GM18861 (cell line): ENCODE results near the gene RNPEP.
"Not testable (repeated sequence)": the region's sequence is repeated elsewhere in the genome, so short reads cannot be mapped to it uniquely, and the experiment has no call there.

Experiments
- ATAC-seq: cut with Tn5 transposase; IDR thresholded peaks from one replicate; pipeline ENCODE4 v1.9.1; 2021; ENCODE audit not compliant: unreplicated experiment

The RNPEP gene

DNA sequence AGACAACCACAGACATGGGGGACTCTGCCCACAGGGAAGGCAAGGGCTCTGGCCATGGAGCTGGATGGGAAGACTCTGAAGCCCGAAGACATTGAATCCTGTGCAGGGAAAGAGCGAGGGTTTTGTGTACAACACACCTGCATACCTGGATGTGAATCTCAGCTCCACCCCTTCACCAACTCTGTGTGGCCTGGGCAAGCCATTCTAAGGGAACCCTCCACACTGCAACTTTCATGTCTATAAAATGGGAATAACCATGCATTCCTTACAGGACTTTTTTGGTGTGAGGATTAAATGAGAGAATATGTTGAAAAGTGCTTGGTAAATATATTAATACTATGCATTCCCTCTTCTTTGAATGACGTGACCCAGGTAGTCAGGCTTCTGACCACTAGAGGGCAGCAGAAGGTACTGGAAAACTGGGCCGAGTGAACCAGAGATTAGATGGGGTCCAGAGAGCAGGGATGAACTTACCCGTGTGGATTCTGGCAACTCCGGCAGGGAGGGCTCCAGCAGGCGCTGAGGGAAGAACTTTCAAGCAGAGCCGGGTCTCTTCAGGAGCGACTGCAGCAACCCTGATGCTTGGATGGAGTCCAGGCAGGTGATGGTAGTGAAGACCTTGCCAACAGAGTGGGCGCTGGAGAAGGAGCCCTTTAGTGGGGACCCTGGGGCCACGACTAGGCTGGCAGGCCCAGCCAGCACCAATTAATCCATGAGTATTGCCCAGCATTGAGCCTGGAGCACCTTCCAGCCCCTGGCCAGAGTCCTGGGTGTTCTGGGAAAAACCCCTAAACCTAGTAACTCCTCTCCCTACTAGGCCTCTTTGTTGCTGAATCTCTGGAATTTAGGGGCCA is 27.1 kb downstream of the RNPEP start:
- ATAC-seq: no peak

- peak; percentile 88 for ATAC-seq
Observed at GRCh38 chr1:202010180-202011015, 27.9 kb downstream of the RNPEP start, which contains the start of gene ELF3. ELF3 (plus strand) TSS chr1:202010587; CDS start chr1:202011137, 550 bp downstream.

DNA sequence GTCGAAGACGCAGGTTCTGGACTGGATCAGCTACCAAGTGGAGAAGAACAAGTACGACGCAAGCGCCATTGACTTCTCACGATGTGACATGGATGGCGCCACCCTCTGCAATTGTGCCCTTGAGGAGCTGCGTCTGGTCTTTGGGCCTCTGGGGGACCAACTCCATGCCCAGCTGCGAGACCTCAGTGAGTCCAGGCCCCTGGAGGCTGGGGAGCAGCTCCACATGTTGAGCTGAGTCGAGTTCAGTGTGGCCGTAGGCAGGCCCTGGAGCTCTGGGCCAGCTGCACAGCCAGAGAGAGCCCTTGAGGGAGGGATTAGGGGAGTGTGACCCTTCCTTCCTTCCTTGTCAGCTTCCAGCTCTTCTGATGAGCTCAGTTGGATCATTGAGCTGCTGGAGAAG is 29.5 kb downstream of the RNPEP start:
- ATAC-seq: no peak

DNA sequence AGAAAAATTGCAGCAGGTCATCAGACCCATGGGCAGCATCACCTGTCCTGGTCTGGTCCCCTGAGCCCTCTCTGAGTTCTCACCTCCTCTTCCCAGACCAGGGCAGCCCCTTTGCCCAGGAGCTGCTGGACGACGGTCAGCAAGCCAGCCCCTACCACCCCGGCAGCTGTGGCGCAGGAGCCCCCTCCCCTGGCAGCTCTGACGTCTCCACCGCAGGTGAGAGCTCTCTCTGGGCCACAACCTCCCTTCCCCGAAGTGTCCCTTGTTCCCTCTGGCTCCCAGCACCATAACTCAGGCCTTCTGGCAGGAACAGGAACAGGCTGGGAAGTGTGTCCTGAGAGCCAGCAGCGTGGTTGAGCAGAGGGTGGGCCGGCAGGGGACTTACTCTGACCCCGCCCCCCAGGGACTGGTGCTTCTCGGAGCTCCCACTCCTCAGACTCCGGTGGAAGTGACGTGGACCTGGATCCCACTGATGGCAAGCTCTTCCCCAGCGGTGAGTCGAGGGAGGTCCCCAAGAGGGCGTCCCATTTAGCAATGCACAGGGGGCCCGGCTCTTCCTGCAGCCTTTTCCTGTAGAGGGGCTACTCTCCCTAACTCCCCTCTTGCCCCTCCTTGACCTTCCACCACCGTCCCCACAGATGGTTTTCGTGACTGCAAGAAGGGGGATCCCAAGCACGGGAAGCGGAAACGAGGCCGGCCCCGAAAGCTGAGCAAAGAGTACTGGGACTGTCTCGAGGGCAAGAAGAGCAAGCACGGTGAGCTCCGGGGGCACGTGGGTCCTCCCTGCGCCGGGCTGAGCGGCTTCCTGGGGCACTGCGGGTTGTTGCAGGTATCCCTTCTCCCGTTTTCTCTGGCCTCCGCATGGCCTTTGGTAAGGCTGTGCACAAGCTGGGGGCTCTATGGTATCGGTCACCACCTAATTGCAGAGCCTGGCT is 30.4 kb downstream of the RNPEP start:
- ATAC-seq: no peak

DNA sequence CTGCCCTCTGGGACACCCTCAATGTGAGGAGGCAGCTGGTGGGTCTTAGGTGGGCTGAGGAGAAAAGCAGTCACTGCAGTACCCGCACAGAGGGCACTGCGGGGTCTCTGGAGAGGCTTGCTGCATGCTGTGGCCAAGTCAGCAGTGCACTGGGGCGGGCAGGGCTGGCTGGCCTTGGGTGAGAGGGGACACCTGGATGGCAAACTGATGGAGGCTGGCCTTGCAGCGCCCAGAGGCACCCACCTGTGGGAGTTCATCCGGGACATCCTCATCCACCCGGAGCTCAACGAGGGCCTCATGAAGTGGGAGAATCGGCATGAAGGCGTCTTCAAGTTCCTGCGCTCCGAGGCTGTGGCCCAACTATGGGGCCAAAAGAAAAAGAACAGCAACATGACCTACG is 31.2 kb downstream of the RNPEP start:
- no peak for ATAC-seq

GRCh38 chr1:202014060-202014459 is 31.6 kb downstream of the RNPEP start:
- no peak for ATAC-seq

DNA sequence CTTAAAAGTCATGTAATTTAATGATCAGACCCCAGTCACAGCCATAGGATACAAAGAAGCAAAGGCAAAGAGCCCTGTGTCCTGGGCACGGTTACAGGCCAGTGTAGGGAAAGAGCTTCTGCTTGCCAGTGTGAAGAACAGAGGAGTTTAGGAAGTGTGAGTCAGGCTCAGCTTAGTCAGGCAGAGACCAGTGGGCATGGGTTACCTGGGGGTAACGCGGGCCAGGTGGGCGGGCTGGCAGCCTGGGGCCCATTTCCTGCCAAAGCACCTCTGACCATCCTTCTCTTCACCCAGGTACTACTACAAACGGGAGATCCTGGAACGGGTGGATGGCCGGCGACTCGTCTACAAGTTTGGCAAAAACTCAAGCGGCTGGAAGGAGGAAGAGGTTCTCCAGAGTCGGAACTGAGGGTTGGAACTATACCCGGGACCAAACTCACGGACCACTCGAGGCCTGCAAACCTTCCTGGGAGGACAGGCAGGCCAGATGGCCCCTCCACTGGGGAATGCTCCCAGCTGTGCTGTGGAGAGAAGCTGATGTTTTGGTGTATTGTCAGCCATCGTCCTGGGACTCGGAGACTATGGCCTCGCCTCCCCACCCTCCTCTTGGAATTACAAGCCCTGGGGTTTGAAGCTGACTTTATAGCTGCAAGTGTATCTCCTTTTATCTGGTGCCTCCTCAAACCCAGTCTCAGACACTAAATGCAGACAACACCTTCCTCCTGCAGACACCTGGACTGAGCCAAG is 32.6 kb downstream of the RNPEP start:
- ATAC-seq: no peak

GRCh38 chr1:202015662-202015937 is 33.2 kb downstream of the RNPEP start:
- no peak for ATAC-seq

DNA sequence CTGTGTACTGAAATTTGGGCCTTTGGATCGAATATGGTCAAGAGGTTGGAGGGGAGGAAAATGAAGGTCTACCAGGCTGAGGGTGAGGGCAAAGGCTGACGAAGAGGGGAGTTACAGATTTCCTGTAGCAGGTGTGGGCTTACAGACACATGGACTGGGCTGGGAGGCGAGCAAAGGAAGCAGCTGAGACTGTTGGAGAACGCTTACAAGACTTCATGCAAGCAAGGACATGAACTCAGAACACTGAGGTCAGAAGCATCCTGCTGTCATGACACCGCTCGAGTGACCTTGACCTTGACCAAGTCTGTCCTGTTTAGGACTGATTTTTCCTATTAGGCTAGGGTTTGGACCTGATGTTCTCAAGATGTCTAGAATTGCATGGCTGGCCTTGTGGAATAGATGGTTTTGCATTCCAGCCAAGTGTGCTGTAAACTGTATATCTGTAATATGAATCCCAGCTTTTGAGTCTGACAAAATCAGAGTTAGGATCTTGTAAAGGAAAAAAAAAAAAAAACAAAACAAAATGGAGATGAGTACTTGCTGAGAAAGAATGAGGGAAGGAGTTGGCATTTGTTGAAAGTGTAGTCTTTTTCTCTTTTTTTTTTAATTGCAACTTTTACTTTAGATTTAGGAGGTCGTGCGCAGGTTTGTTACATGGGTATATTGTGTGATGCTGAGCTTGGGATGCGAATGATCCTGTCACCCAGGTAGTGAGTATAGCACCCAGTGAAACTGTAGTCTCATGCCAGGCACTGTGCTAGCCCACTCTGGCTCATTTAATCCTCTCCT is 33.8 kb downstream of the RNPEP start:
- ATAC-seq: no peak

DNA sequence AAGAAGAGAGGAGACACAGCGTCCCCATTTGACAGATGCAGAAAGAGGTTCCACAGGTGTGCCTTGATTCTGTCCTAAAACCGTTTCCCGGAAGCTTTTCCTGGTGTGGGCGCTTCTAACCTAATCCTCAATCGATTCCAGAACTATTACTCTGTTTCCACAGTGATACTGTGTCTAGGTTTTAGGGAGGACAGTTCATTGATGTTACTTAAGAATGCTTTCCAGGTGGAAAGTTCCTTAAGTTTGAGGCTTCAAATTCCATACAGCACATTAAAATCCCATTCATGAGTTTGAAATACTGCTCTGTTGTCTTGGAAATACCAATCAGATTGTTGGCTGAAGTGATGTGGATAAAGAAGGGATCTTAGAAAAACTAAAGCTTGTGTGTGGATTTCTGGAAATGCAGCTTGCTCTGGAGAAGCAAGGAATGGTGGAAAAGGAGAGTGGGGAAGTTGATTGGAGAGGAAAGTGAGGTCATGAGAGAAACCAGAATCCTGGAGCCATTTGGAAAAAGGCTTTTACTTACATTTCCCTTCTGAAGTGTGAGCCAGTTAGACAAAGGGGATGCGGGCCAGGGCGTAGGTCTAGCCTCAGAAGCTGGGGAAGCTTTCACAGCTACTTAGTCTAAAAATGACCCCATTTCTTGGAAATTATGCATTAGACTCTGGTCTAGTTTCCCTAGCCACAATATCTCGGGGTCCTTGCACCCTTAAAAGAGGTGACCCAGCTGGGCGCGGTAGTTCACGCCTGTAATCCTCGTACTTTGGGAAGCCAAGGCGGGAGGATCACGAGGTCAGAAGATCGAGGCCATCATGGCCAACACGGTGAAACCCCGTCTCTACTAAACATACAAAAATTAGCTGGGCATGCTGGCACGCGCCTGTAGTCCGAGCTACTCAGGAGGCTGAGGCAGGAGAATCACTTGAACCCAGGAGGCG is 34.6 kb downstream of the RNPEP start:
- ATAC-seq: no peak

- no peak for ATAC-seq
Observed at GRCh38 chr1:202017749-202018467, 35.5 kb downstream of the RNPEP start.

- no peak for ATAC-seq
Observed at GRCh38 chr1:202018468-202019234, 36.2 kb downstream of the RNPEP start.

GRCh38 chr1:202019235-202019558 is 36.7 kb downstream of the RNPEP start:
- not testable (repeated sequence) for ATAC-seq

GRCh38 chr1:202023001-202023433 is 40.6 kb downstream of the RNPEP start:
- ATAC-seq: no peak

DNA sequence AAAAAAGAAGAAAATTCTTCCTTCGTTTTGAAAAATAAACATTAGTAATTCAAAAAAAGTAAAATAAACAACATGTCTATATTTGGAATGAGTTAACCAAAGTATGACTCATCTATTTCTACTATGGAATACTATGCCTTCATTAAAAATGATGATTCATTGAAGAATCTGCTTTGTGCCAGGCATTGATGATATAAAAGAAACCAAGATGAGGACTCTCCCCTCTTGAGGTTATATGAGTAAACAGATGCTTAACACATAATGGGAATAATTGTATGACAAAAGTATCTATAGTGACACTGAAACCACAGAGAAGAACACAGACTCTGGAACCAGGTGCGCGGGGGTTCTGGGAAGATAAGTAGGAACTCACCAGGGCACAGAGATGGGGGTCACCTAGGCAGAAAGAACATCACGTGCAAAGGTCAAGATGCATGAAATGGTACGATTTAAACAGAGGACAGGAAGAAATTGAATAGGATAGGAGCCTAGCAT is 46.8 kb downstream of the RNPEP start:
- no peak for ATAC-seq

DNA sequence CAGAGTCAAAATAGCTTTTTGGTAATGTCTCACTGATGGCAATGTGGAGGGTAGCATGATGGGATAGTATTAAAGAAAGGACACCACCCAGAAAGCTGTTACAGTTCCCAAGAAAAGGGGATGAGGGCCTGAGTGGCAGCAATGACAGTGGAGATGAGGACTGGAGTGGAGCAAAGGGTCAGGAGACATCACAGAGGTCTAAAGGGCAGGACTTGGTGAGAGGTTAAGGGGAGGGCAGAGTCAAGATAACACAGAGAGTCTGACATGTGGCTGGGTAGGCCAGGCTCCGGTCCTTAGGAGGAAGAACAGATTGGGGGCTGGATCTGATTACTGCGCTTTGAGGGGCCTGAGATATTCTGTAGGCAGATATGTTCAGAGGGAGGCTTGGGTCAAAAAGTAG is 47.3 kb downstream of the RNPEP start:
- ATAC-seq: no peak

DNA sequence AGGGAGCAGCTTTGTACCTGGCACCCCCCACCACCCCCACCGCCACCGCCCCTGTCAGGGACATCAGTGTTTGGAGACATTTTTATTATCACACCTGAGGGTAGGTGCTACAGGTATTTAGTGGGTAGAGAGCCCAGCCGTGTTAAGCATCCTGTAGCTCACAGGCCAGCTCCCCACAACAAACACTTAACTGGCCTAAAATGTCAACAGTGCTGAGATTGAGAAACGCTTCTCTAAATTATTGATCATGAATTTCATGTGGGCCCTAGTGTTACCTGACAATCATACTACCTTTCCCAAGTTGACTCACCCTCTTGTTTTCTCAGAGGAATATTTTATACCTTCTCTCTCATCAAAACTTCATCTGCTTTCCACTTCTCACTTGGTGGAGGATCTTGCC is 49.3 kb downstream of the RNPEP start:
- no peak for ATAC-seq
